HG03280 (cell line): Measurements from ENCODE around the gene CLEC4G.
"Not testable (repeated sequence)": the region's sequence is repeated elsewhere in the genome, so short reads cannot be mapped to it uniquely, and the experiment has no call there.

Experiments
- ATAC-seq: cut with Tn5 transposase; IDR thresholded peaks from one replicate; pipeline ENCODE4 v1.9.1; 2021; ENCODE audit warnings: mild to moderate bottlenecking, moderate library complexity; ENCODE audit not compliant: unreplicated experiment

Gene CLEC4G, protein sequence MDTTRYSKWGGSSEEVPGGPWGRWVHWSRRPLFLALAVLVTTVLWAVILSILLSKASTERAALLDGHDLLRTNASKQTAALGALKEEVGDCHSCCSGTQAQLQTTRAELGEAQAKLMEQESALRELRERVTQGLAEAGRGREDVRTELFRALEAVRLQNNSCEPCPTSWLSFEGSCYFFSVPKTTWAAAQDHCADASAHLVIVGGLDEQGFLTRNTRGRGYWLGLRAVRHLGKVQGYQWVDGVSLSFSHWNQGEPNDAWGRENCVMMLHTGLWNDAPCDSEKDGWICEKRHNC

DNA sequence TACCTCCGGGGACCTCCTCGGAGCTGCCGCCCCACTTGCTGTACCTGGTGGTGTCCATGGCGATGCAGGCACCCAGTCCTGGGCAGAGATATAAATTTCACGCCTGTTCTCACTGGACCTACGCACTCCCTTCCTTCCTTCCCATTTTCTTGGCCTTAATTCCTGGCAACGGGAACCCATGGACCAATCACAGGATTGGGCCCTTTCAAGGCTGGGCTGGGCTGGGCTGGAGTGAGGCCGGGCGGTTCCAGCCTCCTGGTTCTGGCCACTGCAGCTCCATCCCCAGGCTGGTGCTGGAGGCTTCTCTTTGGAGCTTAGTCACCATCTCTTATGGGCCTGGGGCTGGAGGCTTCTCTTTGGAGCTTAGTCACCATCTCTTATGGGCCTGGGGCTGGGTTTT, at the start of gene CLEC4G:
TSS of gene CLEC4G (minus strand) at position 66 of the 400 bp plus-strand sequence. CDS start at position 58, 8 bp downstream.
- ATAC-seq, result no peak

DNA sequence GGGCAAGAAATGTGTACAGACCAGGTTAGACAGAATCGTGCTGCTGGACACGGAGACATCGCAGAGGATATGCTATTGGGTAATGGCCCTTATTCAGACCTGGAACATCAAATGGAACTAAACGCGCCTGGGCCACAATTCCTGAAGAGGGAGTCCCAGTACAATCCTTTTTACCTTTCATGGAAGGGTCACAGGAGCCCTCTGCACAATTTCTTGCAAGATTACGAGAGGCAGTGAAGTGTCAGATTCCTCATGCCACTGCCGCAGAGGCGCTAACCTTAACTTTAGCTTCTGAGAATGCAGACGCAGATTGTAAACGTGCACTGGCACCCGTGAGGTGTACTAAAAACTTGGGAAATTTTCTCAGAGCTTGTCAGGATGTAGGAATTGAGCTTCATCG, 49.2 kb upstream of the CLEC4G start:
- ATAC-seq, result no peak

DNA sequence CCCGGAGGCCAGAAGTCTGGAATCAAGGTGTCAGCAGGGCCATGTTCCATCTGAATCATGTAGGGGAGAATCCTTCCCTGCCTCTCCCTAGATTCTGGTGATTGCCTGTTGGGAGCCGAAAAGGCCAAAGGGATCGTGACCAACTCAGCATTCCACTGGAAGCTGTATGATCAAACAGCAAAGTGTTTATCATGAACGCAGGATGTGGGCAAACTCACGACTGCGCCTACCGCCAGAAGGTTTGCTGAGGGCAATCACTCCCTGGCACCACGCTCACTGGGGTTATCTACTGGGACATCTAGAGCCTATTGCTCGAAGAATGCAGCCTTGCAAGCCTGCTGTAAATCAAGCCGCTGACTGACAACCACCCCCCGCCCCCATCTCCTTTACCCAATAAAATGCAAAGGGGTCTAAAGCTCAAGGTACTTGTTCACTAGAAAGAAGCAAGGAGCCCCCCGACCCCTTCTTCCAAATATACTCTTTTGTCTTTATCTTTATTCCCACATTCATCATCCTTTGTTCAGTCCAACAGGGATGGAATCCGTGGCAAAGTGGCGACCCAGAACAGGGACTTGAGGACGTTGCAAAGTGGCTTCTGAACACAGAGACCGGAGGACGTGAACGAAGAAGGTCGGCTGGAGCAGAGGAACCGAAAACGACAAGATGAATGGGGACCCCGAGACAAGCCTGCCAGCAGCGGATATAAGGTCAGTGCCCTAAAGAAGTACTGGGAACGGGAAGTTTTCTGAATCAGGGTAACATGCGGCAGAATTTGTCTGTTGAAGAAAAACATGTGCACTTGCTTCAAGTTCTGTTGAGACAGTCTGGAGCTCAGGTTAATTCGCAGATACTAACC, 47.9 kb upstream of the CLEC4G start:
- ATAC-seq, result no peak

- ATAC-seq, result no peak
Measured at GRCh38 chr19:7778081-7778480, 46.2 kb upstream of the CLEC4G start.

GRCh38 chr19:7775761-7776160, 43.9 kb upstream of the CLEC4G start:
- no peak for ATAC-seq

DNA sequence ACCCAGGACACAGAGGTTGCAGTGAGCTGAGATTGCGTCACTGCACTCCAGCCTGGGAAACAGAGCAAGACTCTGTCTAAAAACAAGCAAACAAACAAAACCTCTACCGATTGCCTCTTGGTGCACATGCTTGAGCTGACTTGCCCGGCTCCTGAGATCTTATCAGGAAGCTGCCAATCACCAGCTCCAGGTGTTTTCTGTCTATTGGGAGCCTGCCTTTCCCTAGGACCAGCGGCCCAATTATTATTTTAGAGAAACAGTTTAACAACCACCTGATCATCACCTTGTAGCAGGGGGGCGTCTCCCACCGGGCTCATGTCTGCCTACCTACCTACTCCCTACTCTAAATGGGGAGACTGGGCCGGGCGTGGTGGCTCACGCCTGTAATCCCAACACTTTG, 41.9 kb upstream of the CLEC4G start:
- ATAC-seq, result no peak

DNA sequence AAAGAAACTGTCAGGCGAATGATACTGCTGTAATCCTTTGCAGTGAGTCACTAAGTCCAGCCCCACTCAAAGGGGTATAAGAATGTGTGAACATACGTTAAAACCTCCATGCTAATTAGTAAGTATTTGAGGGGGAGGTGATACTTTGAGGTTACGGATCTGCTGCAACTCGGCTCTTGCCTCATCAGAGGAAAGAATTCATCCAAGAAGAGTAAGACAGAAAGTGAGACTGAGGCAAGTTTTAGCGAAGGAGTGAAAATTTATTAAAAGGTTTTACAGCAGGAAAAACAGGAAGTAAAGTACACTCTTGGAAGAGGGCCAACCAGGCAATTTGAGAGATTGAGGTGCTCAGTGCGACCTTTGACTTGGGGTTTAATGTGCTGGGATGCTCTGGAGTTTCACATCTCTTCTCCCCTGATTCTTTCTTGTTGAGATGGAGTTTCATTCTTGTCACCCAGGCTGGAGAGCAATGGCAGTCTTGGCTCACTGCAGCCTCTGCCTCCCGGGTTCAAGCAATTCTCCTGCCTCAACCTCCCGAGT, 40.9 kb upstream of the CLEC4G start:
- ATAC-seq, result no peak

GRCh38 chr19:7771072-7771471, 39.2 kb upstream of the CLEC4G start:
- no peak for ATAC-seq

- ATAC-seq, result no peak
Measured at GRCh38 chr19:7769171-7769570, 37.3 kb upstream of the CLEC4G start.

DNA sequence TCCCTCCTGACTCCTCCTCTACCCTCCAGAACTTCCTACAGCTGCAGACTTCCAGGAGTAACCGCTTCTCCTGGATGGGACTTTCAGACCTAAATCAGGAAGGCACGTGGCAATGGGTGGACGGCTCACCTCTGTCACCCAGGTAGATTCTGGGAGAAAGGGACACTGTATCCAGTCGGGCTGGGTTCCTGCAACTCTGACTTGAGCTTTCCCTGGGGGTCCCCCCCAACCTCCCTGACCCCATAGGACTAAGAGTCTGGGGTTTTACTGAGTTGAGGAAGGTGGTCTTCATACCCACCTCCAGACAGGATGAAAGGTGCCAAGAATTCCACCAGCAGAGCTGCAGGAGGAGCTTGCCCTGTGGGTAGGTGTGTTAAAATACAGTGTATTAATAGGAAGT, 35.6 kb upstream of the CLEC4G start:
- ATAC-seq, result no peak

DNA sequence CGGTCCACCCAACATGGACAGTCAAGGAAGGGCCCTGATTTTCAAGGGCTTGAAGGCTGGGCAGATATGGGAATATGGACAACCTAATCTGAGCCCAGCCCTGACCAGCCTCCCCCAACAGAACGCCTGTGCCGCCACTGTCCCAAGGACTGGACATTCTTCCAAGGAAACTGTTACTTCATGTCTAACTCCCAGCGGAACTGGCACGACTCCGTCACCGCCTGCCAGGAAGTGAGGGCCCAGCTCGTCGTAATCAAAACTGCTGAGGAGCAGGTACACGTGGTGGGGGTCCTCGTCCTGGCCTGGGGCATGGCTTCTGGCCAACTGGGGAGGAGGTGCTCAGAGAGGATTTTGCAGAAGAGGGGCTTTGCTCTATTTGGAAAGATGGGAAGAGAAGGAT, 34.6 kb upstream of the CLEC4G start:
- no peak for ATAC-seq

DNA sequence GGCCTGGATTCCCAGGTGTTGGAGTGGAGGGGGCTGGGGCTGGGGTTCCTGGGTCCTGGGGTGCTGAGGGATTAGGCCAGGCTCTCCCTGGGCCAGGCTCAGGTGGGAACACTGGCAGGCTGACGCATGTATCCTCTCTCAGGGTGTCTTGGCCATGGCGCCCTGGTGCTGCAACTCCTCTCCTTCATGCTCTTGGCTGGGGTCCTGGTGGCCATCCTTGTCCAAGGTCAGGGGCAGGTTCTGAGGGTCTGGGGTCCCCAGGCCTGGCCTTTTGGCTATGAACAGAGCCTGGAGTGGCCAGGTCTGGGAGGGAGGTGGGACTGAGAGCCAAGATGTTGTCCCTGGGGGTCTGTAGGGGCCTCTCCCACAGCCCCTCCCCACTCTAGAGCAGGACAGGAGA, 33.1 kb upstream of the CLEC4G start:
- ATAC-seq, result not testable (repeated sequence)

DNA sequence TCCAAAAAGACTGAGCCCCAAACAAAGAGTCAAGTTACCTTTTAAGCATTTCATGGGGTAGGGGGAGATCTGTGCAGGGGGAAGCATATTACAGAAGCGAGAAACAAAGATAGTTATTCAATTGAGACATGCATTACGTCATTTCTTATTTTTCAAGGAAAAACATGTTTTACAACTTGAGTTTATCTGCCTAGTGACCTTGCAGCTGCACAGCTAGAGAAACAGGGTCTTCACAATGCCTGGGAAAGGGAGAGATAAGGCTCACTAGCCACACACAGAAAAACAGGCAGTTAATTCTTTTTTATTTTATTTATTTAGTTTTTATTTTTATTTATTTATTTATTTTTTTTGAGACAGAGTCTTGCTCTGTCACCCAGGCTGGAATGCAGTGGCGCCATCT, 32.2 kb upstream of the CLEC4G start:
- ATAC-seq, result not testable (repeated sequence)

DNA sequence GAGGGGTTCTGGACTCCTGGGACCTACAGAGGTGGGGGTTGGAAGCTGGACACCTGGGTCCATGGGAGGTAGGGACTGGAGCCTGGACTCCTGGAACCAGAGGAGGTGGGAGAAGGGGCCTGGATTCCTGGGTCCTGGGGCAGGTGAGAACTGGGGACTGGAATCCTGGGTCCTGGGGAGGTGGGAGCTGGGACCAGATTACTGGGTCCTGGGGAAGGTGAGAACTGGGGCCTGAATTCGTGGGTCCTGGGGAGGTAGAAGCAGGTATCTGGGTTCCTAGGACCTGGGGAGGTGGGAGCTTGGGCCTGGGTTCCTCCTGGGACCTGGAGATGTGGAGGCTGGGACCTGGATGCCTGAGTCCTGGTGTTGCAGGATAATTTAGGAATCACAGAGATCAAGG, 31.8 kb upstream of the CLEC4G start:
- no peak for ATAC-seq

DNA sequence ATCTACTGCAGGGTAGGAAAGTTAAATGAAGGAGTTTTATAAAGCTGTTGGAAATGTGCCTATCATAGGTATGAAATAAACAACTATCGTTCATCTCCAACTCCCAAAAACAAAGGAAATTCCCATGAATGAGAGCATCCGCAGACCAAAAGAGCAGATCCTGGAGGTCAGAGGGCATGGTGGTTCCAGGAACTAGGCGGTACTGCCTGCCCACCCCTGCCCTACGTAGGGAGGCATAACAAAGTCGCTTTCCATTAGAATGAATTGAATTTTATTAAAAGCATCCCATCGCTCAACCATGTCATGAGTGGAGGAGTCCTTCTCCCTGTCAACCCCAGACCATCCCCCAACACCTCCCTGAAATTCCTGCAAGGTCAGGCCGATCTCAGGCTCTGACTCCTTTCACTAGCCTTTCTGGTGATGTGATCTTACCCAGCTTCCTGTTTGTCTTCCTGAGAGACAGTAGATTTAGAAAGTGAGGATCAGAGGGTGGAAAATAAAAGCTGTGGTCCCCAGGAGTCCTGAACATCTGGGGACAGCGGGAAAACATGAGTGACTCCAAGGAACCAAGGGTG, 30.9 kb upstream of the CLEC4G start, which contains the start of gene CLEC4M:
TSS of gene CLEC4M (plus strand) at position 525 of the 575 bp plus-strand sequence. CDS start at position 549, 24 bp downstream.
- no peak for ATAC-seq

DNA sequence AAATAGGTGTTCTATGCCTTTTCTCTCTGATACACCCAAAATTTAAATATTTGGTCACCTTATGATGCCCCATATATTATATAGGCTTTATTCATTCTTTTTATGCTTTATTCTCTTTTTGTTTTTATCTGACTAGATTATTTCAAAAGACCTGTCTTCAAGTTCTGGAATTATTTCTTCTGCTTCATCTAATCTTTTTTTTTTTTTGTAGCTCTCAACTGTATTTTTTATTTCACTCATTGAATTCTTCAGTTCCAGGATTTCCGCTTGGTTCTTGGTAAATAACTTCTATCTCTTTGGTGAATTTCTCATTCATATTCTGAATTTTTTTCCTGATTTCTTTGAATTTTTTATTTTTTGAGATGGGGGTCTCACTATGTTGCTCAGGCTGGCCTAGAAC, 27.2 kb upstream of the CLEC4G start:
- ATAC-seq, result no peak

GRCh38 chr19:7757358-7757757, 25.4 kb upstream of the CLEC4G start:
- no peak for ATAC-seq

DNA sequence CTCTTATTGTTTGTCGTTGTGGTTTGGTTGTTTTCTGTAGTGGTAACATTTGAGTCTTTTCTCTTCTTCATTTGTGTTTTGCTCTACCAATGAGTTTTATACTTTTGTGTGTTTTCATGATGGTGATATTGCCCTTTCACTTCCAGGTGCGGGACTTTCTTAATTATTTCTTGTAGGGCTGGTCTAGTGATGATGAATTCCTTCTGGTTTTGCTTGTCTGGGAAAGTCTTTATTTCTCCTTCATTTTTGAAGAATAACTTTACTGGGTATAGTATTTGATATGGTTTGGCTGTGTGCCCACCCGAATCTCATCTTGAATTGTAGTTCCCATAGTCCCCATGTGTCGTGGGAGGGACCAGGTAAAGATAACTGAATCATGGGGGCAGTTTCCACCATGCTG, 24.3 kb upstream of the CLEC4G start:
- no peak for ATAC-seq

DNA sequence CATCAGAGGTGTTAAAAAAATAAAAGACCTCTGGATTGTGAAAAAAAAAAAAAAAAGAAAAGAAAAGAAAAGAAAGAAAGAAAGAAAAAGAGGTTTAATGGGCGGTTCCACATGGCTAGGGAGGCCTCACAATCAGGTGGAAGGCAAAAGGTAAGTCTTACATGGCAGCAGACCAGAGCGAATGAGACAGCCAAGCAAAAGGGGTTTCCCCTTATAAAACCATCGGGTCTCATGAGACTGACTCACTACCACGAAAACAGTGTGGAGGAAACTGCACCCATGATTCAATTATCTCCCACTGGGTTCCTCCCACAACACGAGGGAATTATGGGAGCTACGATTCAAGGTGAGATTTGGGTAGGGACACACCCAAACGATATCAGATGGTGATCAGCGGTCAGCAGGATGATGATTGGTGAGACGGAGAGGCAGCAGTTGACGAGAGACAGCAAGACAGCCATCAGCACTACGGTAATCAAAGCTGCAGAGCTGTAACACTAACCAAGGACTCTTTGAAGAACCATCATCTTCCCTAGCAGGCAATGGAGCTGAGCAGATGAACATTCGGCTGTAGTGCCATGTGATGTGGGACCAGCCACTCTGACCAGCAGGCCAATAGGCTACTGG, 19.4 kb upstream of the CLEC4G start:
- no peak for ATAC-seq

DNA sequence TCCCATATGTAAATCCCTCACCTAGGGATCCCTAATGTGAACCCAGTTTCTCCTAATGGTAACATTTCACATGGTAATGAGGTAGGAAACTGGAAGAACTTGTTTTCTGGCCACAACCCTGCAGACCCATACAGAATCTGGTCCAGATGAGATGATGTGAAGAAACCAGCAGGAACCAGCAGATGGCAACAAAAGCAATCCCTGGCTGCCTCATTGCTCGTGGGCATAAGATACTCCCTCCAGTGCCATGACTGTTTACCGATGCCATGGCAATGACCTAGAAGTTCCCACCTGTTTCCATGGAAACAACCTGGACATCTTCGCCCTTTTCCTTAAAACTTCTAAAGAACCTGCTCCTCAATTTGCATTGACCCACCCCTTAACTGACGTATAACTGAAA, 16.8 kb upstream of the CLEC4G start:
- no peak for ATAC-seq

GRCh38 chr19:7748171-7748570, 16.3 kb upstream of the CLEC4G start:
- ATAC-seq, result no peak
